Stomach (tissue), 4 donors: ENCODE measurements around the gene CHST12.

Experiments
- EP300 ChIP-seq: sonication (generic); formaldehyde crosslinking; IDR thresholded peaks from one replicate; pipeline ENCODE4 v1.6.1; 2017; ENCODE audit warnings: antibody characterized with exemption
- TF ChIP-seq, protein P1 (sequence below), 7 experiments: fragments of 450-650 bp in 4 of 7; fragments of 200-600 bp in 3 of 7; sonication (generic) in 3 of 7; IDR thresholded peaks; one replicate each; pipeline ENCODE4 v1.5.1; 2016 to 2019; ENCODE audit warnings: antibody characterized with exemption in 7 of 7, control low read depth in 2 of 7, mild to moderate bottlenecking in 1 of 7

DNA sequence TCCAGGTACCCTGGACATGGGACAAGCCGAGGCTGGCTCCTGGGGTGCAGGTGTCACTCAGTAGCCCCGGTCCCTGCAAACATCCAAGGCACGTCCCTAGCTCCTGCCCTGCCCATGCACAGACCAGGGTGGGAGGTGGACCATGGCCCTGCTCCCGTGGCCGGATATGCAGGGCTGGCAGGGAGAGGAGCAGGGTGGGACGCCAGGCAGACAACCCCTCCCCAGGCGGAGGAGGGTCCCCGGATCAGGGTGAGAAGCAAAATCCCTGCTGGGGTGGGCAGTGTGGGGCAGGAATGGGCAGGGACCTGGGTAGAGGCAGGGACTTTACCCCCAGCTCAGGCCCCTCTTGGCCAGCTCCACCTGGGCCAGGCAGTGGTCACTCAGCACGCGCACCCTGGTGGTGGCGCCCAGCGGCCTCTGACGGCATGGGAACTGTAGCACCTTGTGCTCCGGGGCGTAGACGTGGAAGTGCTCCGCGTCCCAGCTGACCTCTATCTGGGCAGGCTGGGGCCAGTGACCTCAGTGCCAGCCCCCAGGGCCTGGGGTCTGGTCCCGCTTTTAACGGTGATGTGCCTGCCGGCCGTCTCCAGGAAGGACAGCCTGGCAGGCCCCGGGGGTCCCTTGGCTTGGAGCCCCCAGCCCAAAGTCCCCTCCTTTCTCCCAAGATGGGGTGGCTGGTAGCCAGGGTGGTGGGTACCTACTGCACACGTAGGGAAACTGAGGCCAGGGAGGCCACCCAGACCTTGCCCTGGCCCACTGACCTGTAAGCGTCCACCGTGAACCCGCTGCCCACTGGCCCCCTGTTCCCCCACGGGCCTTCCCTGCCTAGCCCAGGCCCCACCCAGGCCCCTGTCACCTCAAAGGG lies 71.6 kb downstream of the CHST12 start:
- TF ChIP-seq, protein P1, sequence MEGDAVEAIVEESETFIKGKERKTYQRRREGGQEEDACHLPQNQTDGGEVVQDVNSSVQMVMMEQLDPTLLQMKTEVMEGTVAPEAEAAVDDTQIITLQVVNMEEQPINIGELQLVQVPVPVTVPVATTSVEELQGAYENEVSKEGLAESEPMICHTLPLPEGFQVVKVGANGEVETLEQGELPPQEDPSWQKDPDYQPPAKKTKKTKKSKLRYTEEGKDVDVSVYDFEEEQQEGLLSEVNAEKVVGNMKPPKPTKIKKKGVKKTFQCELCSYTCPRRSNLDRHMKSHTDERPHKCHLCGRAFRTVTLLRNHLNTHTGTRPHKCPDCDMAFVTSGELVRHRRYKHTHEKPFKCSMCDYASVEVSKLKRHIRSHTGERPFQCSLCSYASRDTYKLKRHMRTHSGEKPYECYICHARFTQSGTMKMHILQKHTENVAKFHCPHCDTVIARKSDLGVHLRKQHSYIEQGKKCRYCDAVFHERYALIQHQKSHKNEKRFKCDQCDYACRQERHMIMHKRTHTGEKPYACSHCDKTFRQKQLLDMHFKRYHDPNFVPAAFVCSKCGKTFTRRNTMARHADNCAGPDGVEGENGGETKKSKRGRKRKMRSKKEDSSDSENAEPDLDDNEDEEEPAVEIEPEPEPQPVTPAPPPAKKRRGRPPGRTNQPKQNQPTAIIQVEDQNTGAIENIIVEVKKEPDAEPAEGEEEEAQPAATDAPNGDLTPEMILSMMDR (IDR thresholded peaks at IDR 0.05): no peak
- no peak for TF ChIP-seq EP300
